HepG2 (cell line): ENCODE data around the gene USB1. TPM values are rescaled to one million over a fixed set of nuclear protein-coding genes. Genes with fewer than 3 reads are reported as not detected.
A peak's percentile ranks its signal among the peaks of the same experiment; 100 is the strongest.

Experiments used
- ADNP ChIP-seq: sonication (generic); formaldehyde crosslinking; IDR thresholded peaks from 2 replicates; pipeline ENCODE4 v1.4.0; 2020; ENCODE audit warnings: missing genetic modification reagents
- AHR ChIP-seq: IDR thresholded peaks from 2 replicates; pipeline ENCODE4 v1.6.1; 2018; ENCODE audit warnings: missing genetic modification reagents, missing compliant biosample characterization
- ATF7 ChIP-seq, 2 experiments: fragments of 450-650 bp in 1 of 2; sonication (generic) in 1 of 2; formaldehyde crosslinking in 1 of 2; IDR thresholded peaks; 2 replicates each; pipeline versions ENCODE4 v1.4.0 to v1.6.1; 2016 to 2020; ENCODE audit warnings: antibody characterized with exemption in 1 of 2, mild to moderate bottlenecking in 1 of 2, missing genetic modification reagents in 1 of 2
- CBFB ChIP-seq: sonication (generic); formaldehyde crosslinking; IDR thresholded peaks from 2 replicates; pipeline ENCODE4 v1.4.0; 2020; ENCODE audit warnings: missing genetic modification reagents
- GTF3A ChIP-seq: sonication (generic); formaldehyde crosslinking; conservative IDR thresholded peaks from 2 replicates; pipeline ENCODE4 v1.4.0; 2020; ENCODE audit warnings: mild to moderate bottlenecking, missing genetic modification reagents
- HNRNPK ChIP-seq: fragments of 200-400 bp; formaldehyde crosslinking; IDR thresholded peaks from 2 replicates; pipeline ENCODE4 v1.6.1; 2018; ENCODE audit warnings: low read length, low read depth, moderate library complexity, mild to moderate bottlenecking; ENCODE audit not compliant: poor library complexity, severe bottlenecking
- MAF1 ChIP-seq: sonication (generic); formaldehyde crosslinking; IDR thresholded peaks from 2 replicates; pipeline ENCODE4 v1.5.0; 2020; ENCODE audit warnings: missing genetic modification reagents, borderline replicate concordance
- MIER3 ChIP-seq: IDR thresholded peaks from 2 replicates; pipeline ENCODE4 v1.6.1; 2016; ENCODE audit warnings: missing compliant biosample characterization, borderline replicate concordance
- MXD3 ChIP-seq: IDR thresholded peaks from 2 replicates; pipeline ENCODE4 v1.6.1; 2016; ENCODE audit warnings: mild to moderate bottlenecking, missing biosample characterization, missing genetic modification reagents
- PRDM10 ChIP-seq: sonication (generic); formaldehyde crosslinking; IDR thresholded peaks from 2 replicates; pipeline ENCODE4 v1.4.0; 2020; ENCODE audit warnings: low read depth, missing genetic modification reagents
- RARA ChIP-seq: IDR thresholded peaks from 2 replicates; pipeline ENCODE4 v1.6.1; 2016; ENCODE audit warnings: missing genetic modification reagents, missing compliant biosample characterization
- RELA ChIP-seq: sonication (generic); formaldehyde crosslinking; IDR thresholded peaks from 2 replicates; pipeline ENCODE4 v1.4.0; 2020; ENCODE audit warnings: missing genetic modification reagents
- SRF ChIP-seq: IDR thresholded peaks from 2 replicates; pipeline ENCODE4 v1.6.1; 2011; ENCODE audit warnings: mild to moderate bottlenecking, low read depth, low read length, moderate library complexity
- TGIF2 ChIP-seq: IDR thresholded peaks from 2 replicates; pipeline ENCODE4 v1.6.1; 2016; ENCODE audit warnings: control low read depth, missing compliant biosample characterization
- ZNF207 ChIP-seq: fragments of 450-650 bp; IDR thresholded peaks from 2 replicates; pipeline ENCODE4 v1.6.1; 2016; ENCODE audit warnings: antibody characterized with exemption, borderline replicate concordance
- ZSCAN21 ChIP-seq: sonication (generic); formaldehyde crosslinking; IDR thresholded peaks from 2 replicates; pipeline ENCODE4 v1.8.0; 2022; ENCODE audit warnings: mild to moderate bottlenecking, missing genetic modification reagents, moderate library complexity, borderline replicate concordance
- polyA plus RNA-seq, 8 experiments: library from polyadenylated mRNA; depleted of rRNA in 3 of 8; stranded (reverse) in 7 of 8; unstranded in 1 of 8; fragments of >200 nt; fragmentation: Illumina TruSeq in 4 of 8; extraction: Trizol in 4 of 8; gene quantifications; 2 replicates each; pipeline versions ENCODE4 v1.2.1 to v1.2.3, GENCODE V29; 2011 to 2016; ENCODE audit warnings: low read depth in 4 of 8, missing spikeins in 1 of 8, mixed read lengths in 1 of 8; ENCODE audit not compliant: insufficient read depth in 1 of 8
- total RNA-seq, 5 experiments: library from RNA; depleted of rRNA; stranded (reverse); fragments of >200 nt; fragmentation: Illumina TruSeq; extraction: Trizol; gene quantifications; 2 replicates each; pipeline ENCODE4 v1.2.3, GENCODE V29; 2016; ENCODE audit warnings: low read depth in 1 of 5
- TF ChIP-seq, protein P1 (sequence below): sonication (generic); formaldehyde crosslinking; IDR thresholded peaks from 2 replicates; pipeline ENCODE4 v1.8.0; 2022; ENCODE audit warnings: missing genetic modification reagents, mild to moderate bottlenecking, moderate library complexity, borderline replicate concordance
- TF ChIP-seq, protein P2 (sequence below): sonication (generic); formaldehyde crosslinking; IDR thresholded peaks from 2 replicates; pipeline ENCODE4 v1.4.0; 2020; ENCODE audit warnings: mild to moderate bottlenecking, missing genetic modification reagents, borderline replicate concordance

USB1 gene
- total and polyA plus RNA-seq, 2 of the 13 experiments (the other 11 are each of a cell fraction or from before 2014, with no cell fraction given) = 16.7 to 65.4 TPM

GRCh38 chr16:57999971-58000705, 1.1 kb upstream of the USB1 start, which contains the start of gene ZNF319 (continued):
- TF ChIP-seq, protein P1, sequence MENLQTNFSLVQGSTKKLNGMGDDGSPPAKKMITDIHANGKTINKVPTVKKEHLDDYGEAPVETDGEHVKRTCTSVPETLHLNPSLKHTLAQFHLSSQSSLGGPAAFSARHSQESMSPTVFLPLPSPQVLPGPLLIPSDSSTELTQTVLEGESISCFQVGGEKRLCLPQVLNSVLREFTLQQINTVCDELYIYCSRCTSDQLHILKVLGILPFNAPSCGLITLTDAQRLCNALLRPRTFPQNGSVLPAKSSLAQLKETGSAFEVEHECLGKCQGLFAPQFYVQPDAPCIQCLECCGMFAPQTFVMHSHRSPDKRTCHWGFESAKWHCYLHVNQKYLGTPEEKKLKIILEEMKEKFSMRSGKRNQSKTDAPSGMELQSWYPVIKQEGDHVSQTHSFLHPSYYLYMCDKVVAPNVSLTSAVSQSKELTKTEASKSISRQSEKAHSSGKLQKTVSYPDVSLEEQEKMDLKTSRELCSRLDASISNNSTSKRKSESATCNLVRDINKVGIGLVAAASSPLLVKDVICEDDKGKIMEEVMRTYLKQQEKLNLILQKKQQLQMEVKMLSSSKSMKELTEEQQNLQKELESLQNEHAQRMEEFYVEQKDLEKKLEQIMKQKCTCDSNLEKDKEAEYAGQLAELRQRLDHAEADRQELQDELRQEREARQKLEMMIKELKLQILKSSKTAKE = peak; percentile 33; the same call in 1 of the 2 replicates
- no peak for TF ChIP-seq ATF7 (IDR thresholded peaks at IDR 0.05)
- no peak for TF ChIP-seq ATF7 (CRISPR knock-in tag; IDR thresholded peaks at IDR 0.05)
- TF ChIP-seq, protein P2, sequence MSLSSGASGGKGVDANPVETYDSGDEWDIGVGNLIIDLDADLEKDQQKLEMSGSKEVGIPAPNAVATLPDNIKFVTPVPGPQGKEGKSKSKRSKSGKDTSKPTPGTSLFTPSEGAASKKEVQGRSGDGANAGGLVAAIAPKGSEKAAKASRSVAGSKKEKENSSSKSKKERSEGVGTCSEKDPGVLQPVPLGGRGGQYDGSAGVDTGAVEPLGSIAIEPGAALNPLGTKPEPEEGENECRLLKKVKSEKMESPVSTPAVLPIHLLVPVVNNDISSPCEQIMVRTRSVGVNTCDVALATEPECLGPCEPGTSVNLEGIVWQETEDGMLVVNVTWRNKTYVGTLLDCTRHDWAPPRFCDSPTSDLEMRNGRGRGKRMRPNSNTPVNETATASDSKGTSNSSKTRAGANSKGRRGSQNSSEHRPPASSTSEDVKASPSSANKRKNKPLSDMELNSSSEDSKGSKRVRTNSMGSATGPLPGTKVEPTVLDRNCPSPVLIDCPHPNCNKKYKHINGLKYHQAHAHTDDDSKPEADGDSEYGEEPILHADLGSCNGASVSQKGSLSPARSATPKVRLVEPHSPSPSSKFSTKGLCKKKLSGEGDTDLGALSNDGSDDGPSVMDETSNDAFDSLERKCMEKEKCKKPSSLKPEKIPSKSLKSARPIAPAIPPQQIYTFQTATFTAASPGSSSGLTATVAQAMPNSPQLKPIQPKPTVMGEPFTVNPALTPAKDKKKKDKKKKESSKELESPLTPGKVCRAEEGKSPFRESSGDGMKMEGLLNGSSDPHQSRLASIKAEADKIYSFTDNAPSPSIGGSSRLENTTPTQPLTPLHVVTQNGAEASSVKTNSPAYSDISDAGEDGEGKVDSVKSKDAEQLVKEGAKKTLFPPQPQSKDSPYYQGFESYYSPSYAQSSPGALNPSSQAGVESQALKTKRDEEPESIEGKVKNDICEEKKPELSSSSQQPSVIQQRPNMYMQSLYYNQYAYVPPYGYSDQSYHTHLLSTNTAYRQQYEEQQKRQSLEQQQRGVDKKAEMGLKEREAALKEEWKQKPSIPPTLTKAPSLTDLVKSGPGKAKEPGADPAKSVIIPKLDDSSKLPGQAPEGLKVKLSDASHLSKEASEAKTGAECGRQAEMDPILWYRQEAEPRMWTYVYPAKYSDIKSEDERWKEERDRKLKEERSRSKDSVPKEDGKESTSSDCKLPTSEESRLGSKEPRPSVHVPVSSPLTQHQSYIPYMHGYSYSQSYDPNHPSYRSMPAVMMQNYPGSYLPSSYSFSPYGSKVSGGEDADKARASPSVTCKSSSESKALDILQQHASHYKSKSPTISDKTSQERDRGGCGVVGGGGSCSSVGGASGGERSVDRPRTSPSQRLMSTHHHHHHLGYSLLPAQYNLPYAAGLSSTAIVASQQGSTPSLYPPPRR (CRISPR knock-in tag) = no peak
- TF ChIP-seq ZNF207 = no peak
- no peak for TF ChIP-seq AHR
- no peak for TF ChIP-seq PRDM10 (CRISPR knock-in tag)
- TF ChIP-seq MIER3 (CRISPR knock-in tag) = no peak
- no peak for TF ChIP-seq RARA (CRISPR knock-in tag)
- TF ChIP-seq MAF1 (CRISPR knock-in tag) = no peak; the same call in 1 of the 2 replicates
- no peak for TF ChIP-seq CBFB (CRISPR knock-in tag)
- no peak for TF ChIP-seq TGIF2
- TF ChIP-seq GTF3A = no peak
- no peak for TF ChIP-seq ADNP (CRISPR knock-in tag)
- TF ChIP-seq RELA (CRISPR knock-in tag) = no peak
- peak; percentile 5 for TF ChIP-seq HNRNPK
- no peak for TF ChIP-seq SRF
- peak; percentile 27; the same call in 1 of the 2 replicates for TF ChIP-seq ZSCAN21 (CRISPR knock-in tag)
- peak; percentile 18; the same call in 1 of the 2 replicates for TF ChIP-seq MXD3 (CRISPR knock-in tag)
